ENCODE results near the gene NPHP1. TPM values are rescaled to one million over a fixed set of nuclear protein-coding genes. Genes with fewer than 3 reads are reported as not detected.
"Not testable (repeated sequence)": the region's sequence is repeated elsewhere in the genome, so short reads cannot be mapped to it uniquely, and the experiment has no call there.

NPHP1 gene
- total RNA-seq, 1 experiment from 2014 or later = 1.5 TPM

DNA sequence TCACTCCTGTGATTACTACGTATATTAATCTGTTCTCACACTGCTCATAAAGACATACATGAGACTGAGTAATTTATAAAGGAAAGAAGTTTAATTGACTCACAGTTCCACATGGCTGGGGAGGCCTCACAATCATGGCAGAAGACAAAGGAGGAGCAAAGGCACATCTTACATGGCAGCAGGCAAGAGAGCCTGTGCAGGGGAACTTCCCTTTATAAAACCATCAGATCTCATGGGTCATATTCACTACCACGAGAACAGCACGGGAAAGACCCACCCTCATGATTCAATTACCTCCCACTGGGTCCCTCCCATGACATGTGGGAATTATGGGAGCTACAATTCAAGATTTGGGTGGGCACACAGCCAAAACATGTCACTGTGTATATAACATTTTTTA is 8.7 kb upstream of the NPHP1 start:
- not testable (repeated sequence) for H4K20me1 ChIP-seq (ENCODE audit: insufficient read depth, low read depth, low read length)

DNA sequence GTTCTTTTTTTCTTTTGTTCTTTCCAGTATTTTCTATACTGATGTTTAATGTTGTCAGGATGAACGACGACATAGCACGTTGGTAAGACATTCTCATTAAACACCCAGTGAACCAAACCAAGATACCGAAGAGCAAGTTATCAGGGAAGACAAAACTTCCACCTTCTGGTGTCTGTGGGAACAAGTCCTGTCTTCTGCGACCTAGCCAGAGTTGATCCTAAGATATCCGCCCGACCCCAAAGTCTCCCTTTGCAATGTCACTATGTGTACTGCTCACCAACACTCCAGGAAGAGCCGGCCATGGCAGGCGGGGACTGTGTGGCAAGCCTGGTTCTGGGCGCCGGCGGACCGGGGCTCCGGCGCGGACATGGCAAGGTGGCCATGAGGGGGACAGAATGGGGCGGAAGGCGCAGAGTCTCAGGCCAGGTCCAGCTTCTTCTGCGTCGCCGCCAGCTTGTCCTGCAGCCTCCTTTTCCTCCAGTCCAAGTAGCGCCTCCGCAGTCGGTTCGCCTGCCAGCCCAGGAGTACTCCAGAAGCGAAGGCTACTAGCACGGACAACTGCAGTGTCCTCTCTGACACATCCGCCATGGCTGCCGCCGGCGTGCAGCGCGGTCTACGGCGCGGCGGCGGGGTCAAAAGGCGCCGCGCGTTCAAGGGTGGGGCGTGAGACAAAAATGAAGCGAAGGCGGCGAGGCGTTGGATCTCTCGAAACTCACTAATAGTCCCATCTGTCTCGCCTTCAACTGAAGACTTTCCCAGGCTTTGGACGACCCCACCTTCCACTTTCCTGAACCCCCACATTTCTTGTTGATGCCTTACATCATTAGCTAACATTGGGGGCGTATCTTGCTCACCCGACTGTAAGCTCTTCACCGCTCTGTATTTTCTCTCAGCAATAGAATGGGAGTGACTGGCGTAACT is 7.4 kb upstream of the NPHP1 start, which contains the start of gene MTLN:
TSS of gene MTLN (minus strand) at position 610 of the 921 bp plus-strand sequence. CDS start at position 588, 22 bp downstream.
- DNase-seq = peak; percentile 91
- no peaks in the 10 kb centered on the region for H4K20me1 ChIP-seq (ENCODE audit: insufficient read depth, low read depth, low read length)
- peaks cover 4% of the 10 kb centered on the region; the same call in 1 of the 2 replicates for H3K9me3 ChIP-seq (ENCODE audit: low read length)
- peaks cover 12% of the 10 kb centered on the region for H3K4me1 ChIP-seq (ENCODE audit: low read length)
- peak within 1 kb of the TSS; percentile 80 for H3K9ac ChIP-seq (ENCODE audit: low read length)
- H3K79me2 ChIP-seq (ENCODE audit: low read length) = peaks cover 16% of the 10 kb centered on the region
- peak within 1 kb of the TSS; percentile 83 for H3K4me3 ChIP-seq (ENCODE audit: low read length)
- H2AFZ ChIP-seq (ENCODE audit: low read length) = peak within 1 kb of the TSS; percentile 100
- H3K27me3 ChIP-seq (ENCODE audit: low read length) = peaks cover 3% of the 10 kb centered on the region; the same call in 1 of the 2 replicates
- peak within 1 kb of the TSS; percentile 87 for H3K4me2 ChIP-seq (ENCODE audit: low read depth, low read length, poor library complexity, severe bottlenecking)
- peak within 1 kb of the TSS; percentile 14; the same call in 1 of the 2 replicates for H3K27ac ChIP-seq (ENCODE audit: low read length)
- H3K9me2 ChIP-seq (replicated peaks; ENCODE audit: insufficient read depth, low read length) = no peaks in the 10 kb centered on the region
- H3K36me3 ChIP-seq (ENCODE audit: insufficient read depth, low read length) = peaks cover 12% of the 10 kb centered on the region

More for the DNA sequence above, 8.7 kb upstream of the NPHP1 start:
- Histone ChIP-seq H3K4me1 (ENCODE audit: low read length) (peaks cover 12% of the 10 kb centered on the region), H3K36me3 (ENCODE audit: insufficient read depth, low read length) (peaks cover 12% of the 10 kb centered on the region), H3K79me2 (ENCODE audit: low read length) (peaks cover 16% of the 10 kb centered on the region)
- not testable (repeated sequence) for H3K4me2 ChIP-seq (ENCODE audit: low read depth, low read length, poor library complexity, severe bottlenecking); H2AFZ ChIP-seq (ENCODE audit: low read length); H3K9me3 ChIP-seq (ENCODE audit: low read length); H3K4me3 ChIP-seq (ENCODE audit: low read length); H3K27ac ChIP-seq (ENCODE audit: low read length); H3K9me2 ChIP-seq (replicated peaks; ENCODE audit: insufficient read depth, low read length); H3K27me3 ChIP-seq (ENCODE audit: low read length); DNase-seq; H3K9ac ChIP-seq (ENCODE audit: low read length)

DNA sequence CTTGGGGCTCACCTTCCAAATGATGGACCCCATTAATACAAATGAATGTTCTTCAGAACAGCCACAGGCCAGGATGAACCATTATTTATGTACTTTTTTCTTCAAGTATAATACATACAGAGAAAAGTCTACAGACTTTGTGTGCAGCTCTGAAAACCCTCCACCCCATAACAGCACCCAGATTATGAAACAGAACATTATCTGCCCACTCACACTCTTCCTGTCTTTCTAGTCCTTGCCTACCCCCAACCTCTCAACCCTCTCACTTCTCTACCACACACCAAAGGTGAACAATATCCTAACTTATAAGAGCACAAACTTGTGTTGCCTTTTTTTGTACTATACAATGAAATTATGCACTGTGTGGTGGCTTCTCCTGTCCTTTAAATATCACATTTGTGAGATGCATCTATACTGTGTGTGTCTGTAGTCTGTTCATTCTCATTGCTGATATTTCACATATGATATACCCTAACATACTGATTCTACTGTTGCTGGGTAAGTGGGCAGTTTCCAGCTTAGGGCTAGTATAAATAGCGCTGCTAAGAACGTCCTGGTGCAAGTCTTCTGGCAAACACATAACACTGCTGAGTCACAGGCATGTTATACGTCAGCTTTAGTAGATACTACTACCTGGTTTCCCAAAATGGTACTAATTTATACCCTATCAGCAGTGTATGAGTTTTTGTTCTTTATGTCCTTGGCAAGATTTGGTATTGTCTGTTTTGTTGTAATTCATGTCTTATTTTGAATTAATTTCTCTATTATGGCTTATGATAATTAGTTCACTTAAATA is 1.0 kb upstream of the NPHP1 start:
- no peaks in the 10 kb centered on the region for H3K27me3 ChIP-seq (ENCODE audit: low read length)
- H3K9ac ChIP-seq (ENCODE audit: low read length) = peak overlapping the region; percentile 70
- H3K9me2 ChIP-seq (replicated peaks; ENCODE audit: insufficient read depth, low read length) = no peaks in the 10 kb centered on the region
- peak overlapping the region; percentile 78 for H3K4me3 ChIP-seq (ENCODE audit: low read length)
- H3K4me1 ChIP-seq (ENCODE audit: low read length) = peaks cover 18% of the 10 kb centered on the region
- peak; percentile 49 for DNase-seq
- H3K79me2 ChIP-seq (ENCODE audit: low read length) = peaks cover 2% of the 10 kb centered on the region
- H3K27ac ChIP-seq (ENCODE audit: low read length) = peak overlapping the region; percentile 44
- H3K4me2 ChIP-seq (ENCODE audit: low read depth, low read length, poor library complexity, severe bottlenecking) = peak overlapping the region; percentile 71
- no peaks in the 10 kb centered on the region for H4K20me1 ChIP-seq (ENCODE audit: insufficient read depth, low read depth, low read length)
- H2AFZ ChIP-seq (ENCODE audit: low read length) = peak overlapping the region; percentile 75; the same call in 1 of the 2 replicates
- no peaks in the 10 kb centered on the region for H3K9me3 ChIP-seq (ENCODE audit: low read length)
- H3K36me3 ChIP-seq (ENCODE audit: insufficient read depth, low read length) = peaks cover 12% of the 10 kb centered on the region

DNA sequence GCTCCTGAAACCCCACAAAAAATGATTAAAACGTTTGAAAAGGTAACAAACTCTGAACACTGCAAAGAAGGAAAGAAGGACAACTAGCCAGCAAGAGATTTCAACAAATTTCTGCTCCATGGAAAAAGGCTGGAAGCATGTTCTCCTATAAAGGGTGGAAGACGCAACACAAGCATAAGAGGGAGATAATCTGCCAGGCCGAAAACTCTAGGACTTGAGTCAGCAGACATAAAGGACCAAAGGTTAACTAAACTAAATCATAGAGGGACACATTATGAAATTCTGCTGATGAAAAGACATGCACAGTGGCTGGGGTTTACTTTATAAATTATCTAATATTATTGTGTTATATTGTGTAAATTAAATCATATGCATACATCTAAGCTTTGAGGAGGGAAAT is 6.8 kb downstream of the NPHP1 start:
- Histone ChIP-seq H3K27me3 (ENCODE audit: low read length) (no peaks in the 10 kb centered on the region), H3K4me1 (ENCODE audit: low read length) (no peaks in the 10 kb centered on the region), H3K27ac (ENCODE audit: low read length) (no peak overlapping the region), H3K4me3 (ENCODE audit: low read length) (no peak overlapping the region), H3K9ac (ENCODE audit: low read length) (no peak overlapping the region), H4K20me1 (ENCODE audit: insufficient read depth, low read depth, low read length) (no peaks in the 10 kb centered on the region), H3K36me3 (ENCODE audit: insufficient read depth, low read length) (no peaks in the 10 kb centered on the region), H3K9me3 (ENCODE audit: low read length) (no peaks in the 10 kb centered on the region), H3K79me2 (ENCODE audit: low read length) (no peaks in the 10 kb centered on the region), H3K9me2 (replicated peaks; ENCODE audit: insufficient read depth, low read length) (no peaks in the 10 kb centered on the region), H3K4me2 (ENCODE audit: low read depth, low read length, poor library complexity, severe bottlenecking) (no peak overlapping the region), H2AFZ (ENCODE audit: low read length) (no peak overlapping the region)
- no peak for DNase-seq

DNA sequence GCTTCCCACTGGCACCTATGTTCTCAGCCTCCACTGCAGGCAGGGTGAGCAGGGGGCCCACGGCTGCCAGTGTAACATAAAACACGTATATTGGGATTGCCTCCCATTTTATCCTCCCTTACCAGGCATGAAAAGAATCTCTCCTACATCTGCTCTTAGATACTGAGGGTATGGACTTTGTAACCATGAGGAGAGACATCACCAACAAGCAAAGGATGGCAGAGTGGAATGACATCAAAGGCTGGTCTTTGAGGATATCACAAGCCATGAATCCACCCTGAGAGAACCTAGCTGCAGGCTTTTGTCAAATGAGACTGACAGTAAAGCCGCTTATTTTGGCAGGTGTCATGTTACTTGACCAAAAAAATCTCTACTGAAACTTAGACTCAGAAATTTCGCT is 7.4 kb downstream of the NPHP1 start:
- Histone ChIP-seq H4K20me1 (ENCODE audit: insufficient read depth, low read depth, low read length) (no peaks in the 10 kb centered on the region), H3K9me3 (ENCODE audit: low read length) (no peaks in the 10 kb centered on the region), H3K27ac (ENCODE audit: low read length) (no peak overlapping the region), H3K79me2 (ENCODE audit: low read length) (no peaks in the 10 kb centered on the region), H3K4me3 (ENCODE audit: low read length) (no peak overlapping the region), H3K9me2 (replicated peaks; ENCODE audit: insufficient read depth, low read length) (no peaks in the 10 kb centered on the region), H2AFZ (ENCODE audit: low read length) (no peak overlapping the region), H3K36me3 (ENCODE audit: insufficient read depth, low read length) (no peaks in the 10 kb centered on the region), H3K4me1 (ENCODE audit: low read length) (no peaks in the 10 kb centered on the region), H3K9ac (ENCODE audit: low read length) (no peak overlapping the region), H3K4me2 (ENCODE audit: low read depth, low read length, poor library complexity, severe bottlenecking) (no peak overlapping the region), H3K27me3 (ENCODE audit: low read length) (no peaks in the 10 kb centered on the region)
- DNase-seq = no peak

DNA sequence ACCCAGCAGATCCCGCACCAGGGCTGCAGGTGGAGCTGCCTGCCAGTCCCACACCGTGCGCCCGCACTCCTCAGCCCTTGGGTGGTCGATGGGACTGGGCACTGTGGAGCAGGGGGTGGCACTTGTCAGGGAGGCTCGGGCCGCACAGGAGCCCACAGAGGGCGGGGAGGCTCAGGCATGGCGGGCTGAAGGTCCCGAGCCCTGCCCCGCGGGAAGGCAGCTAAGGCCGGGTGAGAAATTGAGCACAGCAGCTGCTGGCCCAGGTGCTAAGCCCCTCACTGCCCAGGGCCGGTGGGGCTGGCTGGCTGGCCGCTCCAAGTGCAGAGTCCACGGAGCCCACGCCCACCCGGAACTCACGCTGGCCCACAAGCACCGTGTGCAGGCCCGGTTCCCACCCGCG is 14.6 kb downstream of the NPHP1 start:
- not testable (repeated sequence) for H3K9me3 ChIP-seq (ENCODE audit: low read length); H3K27me3 ChIP-seq (ENCODE audit: low read length); H3K27ac ChIP-seq (ENCODE audit: low read length); H3K9ac ChIP-seq (ENCODE audit: low read length); H2AFZ ChIP-seq (ENCODE audit: low read length); H3K4me1 ChIP-seq (ENCODE audit: low read length); H3K4me2 ChIP-seq (ENCODE audit: low read depth, low read length, poor library complexity, severe bottlenecking); H3K9me2 ChIP-seq (replicated peaks; ENCODE audit: insufficient read depth, low read length); H3K79me2 ChIP-seq (ENCODE audit: low read length); H4K20me1 ChIP-seq (ENCODE audit: insufficient read depth, low read depth, low read length); DNase-seq; H3K36me3 ChIP-seq (ENCODE audit: insufficient read depth, low read length); H3K4me3 ChIP-seq (ENCODE audit: low read length)

DNA sequence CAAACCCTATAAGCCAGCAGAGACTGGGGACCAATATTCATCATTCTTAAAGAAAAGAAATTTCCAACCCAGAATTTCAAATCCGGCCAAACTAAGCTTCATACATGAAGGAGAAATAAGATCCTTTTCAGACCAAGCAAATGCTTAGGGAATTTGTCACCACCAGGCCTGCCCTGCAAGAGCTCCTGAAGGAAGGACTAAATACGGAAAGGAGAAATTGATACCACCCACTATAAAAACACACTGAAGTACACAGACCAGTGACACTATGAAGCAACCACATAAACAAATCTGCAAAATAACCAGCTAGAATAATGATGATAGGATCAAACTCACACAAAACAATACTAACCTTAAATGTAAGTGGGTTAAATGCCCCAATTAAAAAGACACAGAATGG is 22.4 kb downstream of the NPHP1 start:
- no peak overlapping the region for H3K4me3 ChIP-seq (ENCODE audit: low read length)
- DNase-seq = no peak
- H4K20me1 ChIP-seq (ENCODE audit: insufficient read depth, low read depth, low read length) = no peaks in the 10 kb centered on the region
- H3K79me2 ChIP-seq (ENCODE audit: low read length) = no peaks in the 10 kb centered on the region
- no peak overlapping the region for H2AFZ ChIP-seq (ENCODE audit: low read length)
- H3K27me3 ChIP-seq (ENCODE audit: low read length) = no peaks in the 10 kb centered on the region; the same call in 1 of the 2 replicates
- H3K36me3 ChIP-seq (ENCODE audit: insufficient read depth, low read length) = no peaks in the 10 kb centered on the region
- no peaks in the 10 kb centered on the region for H3K4me1 ChIP-seq (ENCODE audit: low read length)
- no peak overlapping the region for H3K4me2 ChIP-seq (ENCODE audit: low read depth, low read length, poor library complexity, severe bottlenecking)
- H3K9ac ChIP-seq (ENCODE audit: low read length) = no peak overlapping the region
- H3K9me3 ChIP-seq (ENCODE audit: low read length) = peaks cover 6% of the 10 kb centered on the region
- no peak overlapping the region for H3K27ac ChIP-seq (ENCODE audit: low read length)
- H3K9me2 ChIP-seq (replicated peaks; ENCODE audit: insufficient read depth, low read length) = no peaks in the 10 kb centered on the region

DNA sequence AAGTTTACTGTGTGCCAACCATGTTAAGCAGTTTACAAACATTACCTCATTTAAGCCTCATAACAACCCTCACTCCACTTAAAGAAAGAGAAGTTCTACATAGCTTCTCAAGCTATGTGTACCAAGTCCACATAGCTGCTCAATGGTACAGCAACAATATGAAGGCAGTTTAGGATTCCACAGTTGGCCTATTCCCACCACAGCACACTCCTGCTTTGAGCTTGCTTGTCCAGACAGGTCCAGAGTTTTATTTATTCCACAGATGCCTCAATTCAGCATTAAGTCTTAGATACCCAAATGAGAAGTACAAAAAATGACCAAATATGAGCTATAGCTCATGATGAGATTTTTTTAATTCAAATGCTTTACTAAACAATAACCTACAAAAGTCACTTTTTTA is 24.8 kb downstream of the NPHP1 start:
- no peak for DNase-seq
- H3K9me3 ChIP-seq (ENCODE audit: low read length) = peaks cover 6% of the 10 kb centered on the region
- no peak overlapping the region for H2AFZ ChIP-seq (ENCODE audit: low read length)
- no peaks in the 10 kb centered on the region for H4K20me1 ChIP-seq (ENCODE audit: insufficient read depth, low read depth, low read length)
- H3K27me3 ChIP-seq (ENCODE audit: low read length) = peaks cover 3% of the 10 kb centered on the region; the same call in 1 of the 2 replicates
- no peaks in the 10 kb centered on the region for H3K36me3 ChIP-seq (ENCODE audit: insufficient read depth, low read length)
- no peaks in the 10 kb centered on the region for H3K4me1 ChIP-seq (ENCODE audit: low read length)
- H3K27ac ChIP-seq (ENCODE audit: low read length) = no peak overlapping the region
- no peaks in the 10 kb centered on the region for H3K9me2 ChIP-seq (replicated peaks; ENCODE audit: insufficient read depth, low read length)
- H3K4me3 ChIP-seq (ENCODE audit: low read length) = no peak overlapping the region
- no peak overlapping the region for H3K9ac ChIP-seq (ENCODE audit: low read length)
- H3K79me2 ChIP-seq (ENCODE audit: low read length) = no peaks in the 10 kb centered on the region
- no peak overlapping the region for H3K4me2 ChIP-seq (ENCODE audit: low read depth, low read length, poor library complexity, severe bottlenecking)
